ENCODE data around the gene C7orf57. TPM values are rescaled to one million over a fixed set of nuclear protein-coding genes. Genes with fewer than 3 reads are reported as not detected.

The C7orf57 gene
- total and polyA plus RNA-seq, 2 donors (not counting 1 experiment from before 2014, with no cell fraction given), result not detected

GRCh38 chr7:48038815-48039506, 3.6 kb downstream of the C7orf57 start:
- intact Hi-C loops (cut with micrococcal nuclease), result no loop called here
- Histone ChIP-seq H3K79me2 (ENCODE audit: control insufficient read depth, insufficient read depth, low read length) (no peaks in the 10 kb centered on the region), H3K9ac (ENCODE audit: low read length) (no peak overlapping the region), H2AFZ (ENCODE audit: insufficient read depth, low read depth, low read length, poor library complexity, severe bottlenecking) (no peak overlapping the region), H3K27me3 (replicated peaks in 1 of 4; ENCODE audit: control extremely low read depth in 1 of 4, control insufficient read depth in 3 of 4, insufficient read depth in 4 of 4, low read length in 3 of 4) (peaks cover 0 to 31% (median 13%) of the 10 kb centered on the region in 4 experiments), H4K20me1 (ENCODE audit: control insufficient read depth, insufficient read depth, low read length, poor library complexity, severe bottlenecking) (no peaks in the 10 kb centered on the region), H3K4me2 (replicated peaks; ENCODE audit: low read depth, low read length, poor library complexity, severe bottlenecking) (no peak overlapping the region), H3K27ac (ENCODE audit: low read length in 2 of 2) (no peak overlapping the region), H3K4me3 (ENCODE audit: control extremely low read depth in 1 of 5, extremely low read depth in 1 of 5, insufficient read depth in 1 of 5, low read depth in 2 of 5, low read length in 4 of 5) (no peak overlapping the region), H3K36me3 (replicated peaks in 1 of 2; ENCODE audit: control extremely low read depth in 1 of 2, control insufficient read depth in 1 of 2, extremely low read depth in 1 of 2, insufficient read depth in 2 of 2, low read length in 1 of 2) (no peaks in the 10 kb centered on the region), H3K4me1 (ENCODE audit: control insufficient read depth in 2 of 2, insufficient read depth in 2 of 2, low read length in 2 of 2) (peaks cover 14 to 15% of the 10 kb centered on the region in 2 donors), H3K9me3 (ENCODE audit: control extremely low read depth in 1 of 3, control insufficient read depth in 2 of 3, insufficient read depth in 1 of 3, low read length in 2 of 3) (peaks cover 0 to 11% (median 0%) of the 10 kb centered on the region in 3 donors)
- H3K4me1 Mint-ChIP-seq, result peaks cover 17% of the 10 kb centered on the region
- TF ChIP-seq EZH2 (IDR thresholded peaks at IDR 0.05; ENCODE audit: borderline replicate concordance, insufficient read depth, low read depth, low read length, poor library complexity, severe bottlenecking), result no peak
- TF ChIP-seq CTCF (IDR thresholded peaks at IDR 0.05), result no peak
- no peak for DNase-seq
- no peaks in the 10 kb centered on the region for H3K9me3 Mint-ChIP-seq (ENCODE audit: insufficient read depth)
- ChIA-PET CTCF (no interaction called here), POLR2A (no interaction called here)
- WGBS (ENCODE audit: insufficient coverage), result 95% methylated on average over 3 of the region's 5 CpGs
- ATAC-seq (ENCODE audit: low read depth), result no peak
- H3K27me3 Mint-ChIP-seq, result peaks cover 18% of the 10 kb centered on the region
- no peak overlapping the region for H3K27ac Mint-ChIP-seq
- H3K4me3 Mint-ChIP-seq, result no peak overlapping the region

GRCh38 chr7:48040944-48041652, 5.8 kb downstream of the C7orf57 start:
- Histone ChIP-seq H3K79me2 (ENCODE audit: control insufficient read depth, insufficient read depth, low read length) (no peaks in the 10 kb centered on the region), H3K36me3 (replicated peaks in 1 of 2; ENCODE audit: control extremely low read depth in 1 of 2, control insufficient read depth in 1 of 2, extremely low read depth in 1 of 2, insufficient read depth in 2 of 2, low read length in 1 of 2) (no peaks in the 10 kb centered on the region), H3K27me3 (replicated peaks in 1 of 4; ENCODE audit: control extremely low read depth in 1 of 4, control insufficient read depth in 3 of 4, insufficient read depth in 4 of 4, low read length in 3 of 4) (peaks cover 0 to 14% (median 1%) of the 10 kb centered on the region in 4 experiments), H3K4me1 (ENCODE audit: control insufficient read depth in 2 of 2, insufficient read depth in 2 of 2, low read length in 2 of 2) (peaks cover 2% of the 10 kb centered on the region in 2 donors), H4K20me1 (ENCODE audit: control insufficient read depth, insufficient read depth, low read length, poor library complexity, severe bottlenecking) (no peaks in the 10 kb centered on the region), H3K4me3 (ENCODE audit: control extremely low read depth in 1 of 5, extremely low read depth in 1 of 5, insufficient read depth in 1 of 5, low read depth in 2 of 5, low read length in 4 of 5) (no peak overlapping the region), H3K9me3 (ENCODE audit: control extremely low read depth in 1 of 3, control insufficient read depth in 2 of 3, insufficient read depth in 1 of 3, low read length in 2 of 3) (peaks cover 0 to 1% (median 0%) of the 10 kb centered on the region in 3 donors), H2AFZ (ENCODE audit: insufficient read depth, low read depth, low read length, poor library complexity, severe bottlenecking) (no peak overlapping the region), H3K27ac (ENCODE audit: low read length in 2 of 2) (no peak overlapping the region), H3K4me2 (replicated peaks; ENCODE audit: low read depth, low read length, poor library complexity, severe bottlenecking) (no peak overlapping the region), H3K9ac (ENCODE audit: low read length) (no peak overlapping the region)
- peaks cover 5% of the 10 kb centered on the region for H3K4me1 Mint-ChIP-seq
- DNase-seq (no peak), ATAC-seq (ENCODE audit: low read depth) (no peak)
- CTCF ChIA-PET, result no interaction called here
- H3K4me3 Mint-ChIP-seq, result no peak overlapping the region
- H3K27me3 Mint-ChIP-seq, result peaks cover 7% of the 10 kb centered on the region
- intact Hi-C loops (cut with micrococcal nuclease), result no loop called here
- 96% methylated on average over 11 of the region's 18 CpGs for WGBS (ENCODE audit: insufficient coverage)
- no peak for TF ChIP-seq EZH2 (IDR thresholded peaks at IDR 0.05; ENCODE audit: borderline replicate concordance, insufficient read depth, low read depth, low read length, poor library complexity, severe bottlenecking)
- no peak for TF ChIP-seq CTCF (IDR thresholded peaks at IDR 0.05)
- no peak overlapping the region for H3K27ac Mint-ChIP-seq
- no peaks in the 10 kb centered on the region for H3K9me3 Mint-ChIP-seq (ENCODE audit: insufficient read depth)
- POLR2A ChIA-PET, result no interaction called here
